Cerebellar nuclear complex (tissue), 1 donor: ENCODE results near the gene GPSM1.

Experiments
- DNase-seq, 2 experiments: peaks; one replicate each; lab custom pipeline; 2025; lab: John Stamatoyannopoulos, UW

The GPSM1 gene

DNA sequence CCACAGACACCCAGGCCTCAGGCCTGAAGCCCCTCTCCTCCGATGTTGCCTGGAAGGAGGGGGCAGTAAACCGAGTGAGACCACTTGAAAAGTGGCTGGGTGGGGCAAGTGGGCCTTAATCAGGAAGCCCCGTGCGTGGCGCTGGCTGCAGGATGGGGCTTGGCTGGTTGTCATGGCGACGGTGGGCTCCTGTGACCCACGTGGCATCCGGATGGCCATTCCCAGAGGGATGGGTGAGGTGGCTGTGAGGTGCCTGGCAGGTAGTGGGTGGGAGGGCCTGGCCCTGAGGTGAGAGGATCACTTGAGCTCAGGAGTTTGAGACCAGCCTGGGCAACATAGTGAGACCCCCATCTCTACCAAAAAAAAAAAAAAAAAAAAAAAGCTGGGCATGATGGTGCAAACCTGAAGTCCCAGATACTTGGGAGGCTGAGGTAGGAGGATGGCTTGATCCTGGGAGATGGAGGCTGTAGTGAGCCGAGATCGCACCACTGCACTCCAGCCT, 5.2 kb downstream of the GPSM1 start:
- DNase-seq: no peak

GRCh38 chr9:136333045-136333444, 5.7 kb downstream of the GPSM1 start:
- DNase-seq: no peak

GRCh38 chr9:136333486-136333885, 6.1 kb downstream of the GPSM1 start:
- DNase-seq: no peak

GRCh38 chr9:136334541-136334940, 7.2 kb downstream of the GPSM1 start:
- no peak for DNase-seq

DNA sequence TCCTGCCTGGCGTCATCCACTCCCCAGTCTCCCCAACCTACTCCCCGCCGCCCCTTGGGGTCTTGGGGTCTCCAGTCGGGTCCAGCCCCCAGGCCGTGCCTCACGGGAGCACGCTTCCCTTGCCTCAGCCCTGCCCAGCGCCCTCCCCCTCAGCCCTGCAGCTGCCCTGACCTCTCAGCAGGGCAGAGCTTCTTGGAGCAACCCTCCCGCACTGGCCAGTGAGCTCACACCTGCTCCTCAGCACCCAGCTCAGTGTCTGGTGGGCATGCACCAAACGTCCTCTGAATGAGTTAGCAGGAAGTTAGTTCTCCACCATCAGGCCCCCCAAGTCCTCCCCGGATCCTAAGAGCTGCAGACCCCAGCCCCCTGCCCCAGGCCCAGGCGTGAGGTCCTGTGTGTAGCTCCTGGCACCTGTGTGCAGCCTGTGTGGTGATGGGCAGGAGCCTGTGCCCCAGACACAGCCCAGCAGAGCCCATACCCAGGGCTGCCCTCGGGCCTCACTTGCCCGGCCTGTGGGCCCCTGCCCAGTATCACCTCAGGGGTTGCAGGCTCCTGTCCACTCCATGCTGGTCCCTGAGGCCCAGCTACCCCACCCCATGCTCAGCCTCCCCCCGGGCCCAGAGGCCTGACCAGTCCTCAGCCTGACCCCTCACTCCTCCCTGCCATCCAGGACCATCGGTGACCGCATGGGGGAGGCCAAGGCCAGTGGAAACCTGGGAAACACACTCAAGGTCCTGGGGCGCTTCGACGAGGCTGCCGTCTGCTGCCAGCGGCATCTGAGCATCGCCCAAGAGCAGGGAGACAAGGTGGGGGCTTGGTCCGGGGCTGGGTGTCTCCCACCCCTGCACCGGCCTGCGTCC, 8.2 kb downstream of the GPSM1 start:
- DNase-seq: no peak

GRCh38 chr9:136336156-136336870, 9.0 kb downstream of the GPSM1 start:
- no peak for DNase-seq

GRCh38 chr9:136336881-136337280, 9.5 kb downstream of the GPSM1 start:
- DNase-seq: no peak

GRCh38 chr9:136337416-136338395, 10.4 kb downstream of the GPSM1 start:
- DNase-seq: no peak

DNA sequence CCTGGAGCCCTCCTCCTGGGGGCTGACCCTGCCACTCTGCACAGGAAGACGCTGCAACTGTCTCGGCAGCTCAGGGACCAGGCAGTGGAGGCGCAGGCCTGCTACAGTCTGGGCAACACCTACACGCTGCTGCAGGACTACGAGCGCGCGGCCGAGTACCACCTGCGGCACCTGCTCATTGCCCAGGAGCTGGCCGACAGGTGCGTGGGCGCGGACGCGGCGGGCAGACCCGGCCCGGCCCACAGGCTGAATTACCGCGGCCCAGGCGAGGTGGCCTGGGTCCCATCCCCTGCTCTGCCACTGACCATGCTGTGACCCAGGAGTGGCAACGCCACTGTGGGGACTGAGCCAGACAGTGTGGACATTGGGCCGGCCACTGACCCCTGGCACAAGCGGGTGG, 11.2 kb downstream of the GPSM1 start:
- no peak for DNase-seq

GRCh38 chr9:136339173-136339957, 12.0 kb downstream of the GPSM1 start:
- no peak for DNase-seq

- no peak for DNase-seq
Measured at GRCh38 chr9:136339958-136340310, 12.6 kb downstream of the GPSM1 start.

- DNase-seq: no peak
Measured at GRCh38 chr9:136340356-136341041, 13.2 kb downstream of the GPSM1 start.

GRCh38 chr9:136341042-136341655, 13.8 kb downstream of the GPSM1 start:
- no peak for DNase-seq

- DNase-seq: no peak
Measured at GRCh38 chr9:136341769-136342168, 14.4 kb downstream of the GPSM1 start.

- no peak for DNase-seq
Measured at GRCh38 chr9:136342181-136343120, 15.1 kb downstream of the GPSM1 start.

GRCh38 chr9:136343121-136343883, 16.0 kb downstream of the GPSM1 start:
- no peak for DNase-seq

DNA sequence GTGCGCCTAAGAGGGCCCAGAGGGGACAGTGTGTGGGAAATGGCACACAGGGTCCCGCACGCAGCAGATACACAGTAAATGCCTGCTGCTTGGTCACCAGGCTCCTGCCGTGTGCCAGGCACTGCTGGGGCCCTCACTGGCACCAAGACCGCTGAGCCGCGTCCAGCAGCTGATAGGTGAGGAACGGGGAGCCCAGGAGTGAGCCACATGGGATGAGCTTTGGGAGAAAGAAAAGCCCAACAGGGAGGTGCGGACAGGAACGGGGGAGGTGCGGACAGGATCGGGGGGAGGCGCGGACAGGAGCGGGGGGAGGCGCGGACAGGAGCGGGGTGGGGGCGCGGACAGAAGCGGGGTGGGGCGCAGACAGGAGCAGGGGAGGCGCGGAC, 16.5 kb downstream of the GPSM1 start:
- no peak for DNase-seq

- no peak for DNase-seq
Measured at GRCh38 chr9:136344544-136345280, 17.4 kb downstream of the GPSM1 start.
